ENCODE measurements around the gene SPEG.

Gene SPEG

GRCh38 chr2:219449609-219450008, 15.0 kb downstream of the SPEG start:
- H3K9me2 ChIP-seq (replicated peaks; ENCODE audit: control insufficient read depth, low read length) = no peaks in the 10 kb centered on the region
- no peaks in the 10 kb centered on the region for H3K36me3 ChIP-seq (ENCODE audit: control insufficient read depth, low read length)
- no peaks in the 10 kb centered on the region for H3K9me3 ChIP-seq (ENCODE audit: control insufficient read depth, insufficient read depth, low read length)
- H3K27me3 ChIP-seq (ENCODE audit: control insufficient read depth, low read length) = peaks cover 12% of the 10 kb centered on the region
- no peaks in the 10 kb centered on the region for H3K79me2 ChIP-seq (ENCODE audit: control insufficient read depth, low read length)
- TF ChIP-seq EZH2phosphoT487 (IDR thresholded peaks at IDR 0.05; ENCODE audit: borderline replicate concordance, low read length) = no peak
- no peak for TF ChIP-seq CTCF (IDR thresholded peaks at IDR 0.05; ENCODE audit: low read depth, low read length, poor library complexity, severe bottlenecking)
- no peaks in the 10 kb centered on the region for H4K20me1 ChIP-seq (ENCODE audit: control insufficient read depth, insufficient read depth, low read depth, low read length)
- no peak overlapping the region for H3K27ac ChIP-seq (ENCODE audit: low read depth, low read length)
- no peak overlapping the region for H3K4me2 ChIP-seq (ENCODE audit: low read length)
- no peaks in the 10 kb centered on the region for H3F3A ChIP-seq (ENCODE audit: control insufficient read depth, insufficient read depth)
- peaks cover 7% of the 10 kb centered on the region for H3K4me1 ChIP-seq (ENCODE audit: control insufficient read depth, low read length)
- H3K4me3 ChIP-seq (ENCODE audit: low read length) = no peak overlapping the region

GRCh38 chr2:219451661-219452360, 17.2 kb downstream of the SPEG start:
- Histone ChIP-seq H3K4me3 (ENCODE audit: low read length) (no peak overlapping the region), H3K36me3 (ENCODE audit: control insufficient read depth, low read length) (no peaks in the 10 kb centered on the region), H3K27ac (ENCODE audit: low read depth, low read length) (no peak overlapping the region), H3K27me3 (ENCODE audit: control insufficient read depth, low read length) (peaks cover 12% of the 10 kb centered on the region), H3K79me2 (ENCODE audit: control insufficient read depth, low read length) (no peaks in the 10 kb centered on the region), H4K20me1 (ENCODE audit: control insufficient read depth, insufficient read depth, low read depth, low read length) (no peaks in the 10 kb centered on the region), H3K4me2 (ENCODE audit: low read length) (no peak overlapping the region), H3K9me2 (replicated peaks; ENCODE audit: control insufficient read depth, low read length) (no peaks in the 10 kb centered on the region), H3K4me1 (ENCODE audit: control insufficient read depth, low read length) (no peaks in the 10 kb centered on the region), H3K9me3 (ENCODE audit: control insufficient read depth, insufficient read depth, low read length) (no peaks in the 10 kb centered on the region), H3F3A (ENCODE audit: control insufficient read depth, insufficient read depth) (no peaks in the 10 kb centered on the region)
- TF ChIP-seq CTCF (IDR thresholded peaks at IDR 0.05; ENCODE audit: low read depth, low read length, poor library complexity, severe bottlenecking) = no peak
- TF ChIP-seq EZH2phosphoT487 (IDR thresholded peaks at IDR 0.05; ENCODE audit: borderline replicate concordance, low read length) = no peak

GRCh38 chr2:219452361-219453317, 18.0 kb downstream of the SPEG start:
- no peaks in the 10 kb centered on the region for H3K79me2 ChIP-seq (ENCODE audit: control insufficient read depth, low read length)
- H4K20me1 ChIP-seq (ENCODE audit: control insufficient read depth, insufficient read depth, low read depth, low read length) = no peaks in the 10 kb centered on the region
- no peak overlapping the region for H3K27ac ChIP-seq (ENCODE audit: low read depth, low read length)
- H3K4me3 ChIP-seq (ENCODE audit: low read length) = no peak overlapping the region
- no peaks in the 10 kb centered on the region for H3K36me3 ChIP-seq (ENCODE audit: control insufficient read depth, low read length)
- no peak for TF ChIP-seq EZH2phosphoT487 (IDR thresholded peaks at IDR 0.05; ENCODE audit: borderline replicate concordance, low read length)
- no peak for TF ChIP-seq CTCF (IDR thresholded peaks at IDR 0.05; ENCODE audit: low read depth, low read length, poor library complexity, severe bottlenecking)
- no peaks in the 10 kb centered on the region for H3K9me2 ChIP-seq (replicated peaks; ENCODE audit: control insufficient read depth, low read length)
- H3K27me3 ChIP-seq (ENCODE audit: control insufficient read depth, low read length) = peaks cover 12% of the 10 kb centered on the region
- H3K4me1 ChIP-seq (ENCODE audit: control insufficient read depth, low read length) = no peaks in the 10 kb centered on the region
- no peak overlapping the region for H3K4me2 ChIP-seq (ENCODE audit: low read length)
- no peaks in the 10 kb centered on the region for H3K9me3 ChIP-seq (ENCODE audit: control insufficient read depth, insufficient read depth, low read length)
- H3F3A ChIP-seq (ENCODE audit: control insufficient read depth, insufficient read depth) = no peaks in the 10 kb centered on the region

All from DOHH2 (cell line).